Motor neuron (in vitro differentiated cells): Measurements from ENCODE around the gene PCED1A. TPM values are rescaled to one million over a fixed set of nuclear protein-coding genes. Genes with fewer than 3 reads are reported as not detected.
"Not testable (repeated sequence)": the region's sequence is repeated elsewhere in the genome, so short reads cannot be mapped to it uniquely, and the experiment has no call there.

ENCODE experiments used
- ATAC-seq, 8 experiments: fragments of 200-7000 bp; cut with Tn5 transposase; replicated peaks in 6 of 8; 2 replicates each; pipeline ENCODE4 v1.8.0; 2021; ENCODE audit warnings: mild to moderate bottlenecking in 8 of 8, moderate library complexity in 8 of 8
- H3K27ac ChIP-seq, 2 donors: fragments of 250-450 bp; sonication (Bioruptor Pico); 2 replicates each; pipeline ENCODE4 v1.9.0; 2021; ENCODE audit warnings: antibody characterized with exemption in 2 of 2, mild to moderate bottlenecking in 2 of 2, moderate library complexity in 1 of 2
- H3K4me1 ChIP-seq, 2 donors: fragments of 250-450 bp; sonication (Bioruptor Pico); replicated peaks in 1 of 2; 2 replicates each; pipeline ENCODE4 v1.6.1; 2021; ENCODE audit warnings: antibody characterized with exemption in 2 of 2, mild to moderate bottlenecking in 2 of 2, moderate library complexity in 1 of 2
- H3K4me3 ChIP-seq, 5 donors: fragments of 250-450 bp; sonication (Bioruptor Pico); 2 replicates each; pipeline ENCODE4 v1.9.0; 2021; ENCODE audit warnings: antibody characterized with exemption in 5 of 5, mild to moderate bottlenecking in 5 of 5, moderate library complexity in 4 of 5
- WGBS, 10 experiments: fragments of 450-650 bp; shearing (Covaris generic); methylation state at CpG; one replicate each; pipeline ENCODE4 v1.0.0; 2022; 5-methylcytosine and 5-hydroxymethylcytosine counted together
- in situ Hi-C, 9 experiments: fragments of 400-800 bp; cut with MboI; loops; one replicate each; pipeline ENCODE4 v1.15.0; 2021; ENCODE audit warnings: low sequenced_read_pairs in 9 of 9, low pct_unique_long_range_greater_than_20kb in 2 of 9; ENCODE audit not compliant: unreplicated experiment in 9 of 9
- total RNA-seq, 8 experiments: library from RNA; unstranded; fragments of 300-600 nt; gene quantifications; 2 replicates each; pipeline versions ENCODE4 v1.2.3 to v1.2.4, GENCODE V29; 2022

Gene PCED1A
- total RNA-seq, 8 experiments from 2014 or later: 24.5 to 49.6 (median 33.7) TPM

DNA sequence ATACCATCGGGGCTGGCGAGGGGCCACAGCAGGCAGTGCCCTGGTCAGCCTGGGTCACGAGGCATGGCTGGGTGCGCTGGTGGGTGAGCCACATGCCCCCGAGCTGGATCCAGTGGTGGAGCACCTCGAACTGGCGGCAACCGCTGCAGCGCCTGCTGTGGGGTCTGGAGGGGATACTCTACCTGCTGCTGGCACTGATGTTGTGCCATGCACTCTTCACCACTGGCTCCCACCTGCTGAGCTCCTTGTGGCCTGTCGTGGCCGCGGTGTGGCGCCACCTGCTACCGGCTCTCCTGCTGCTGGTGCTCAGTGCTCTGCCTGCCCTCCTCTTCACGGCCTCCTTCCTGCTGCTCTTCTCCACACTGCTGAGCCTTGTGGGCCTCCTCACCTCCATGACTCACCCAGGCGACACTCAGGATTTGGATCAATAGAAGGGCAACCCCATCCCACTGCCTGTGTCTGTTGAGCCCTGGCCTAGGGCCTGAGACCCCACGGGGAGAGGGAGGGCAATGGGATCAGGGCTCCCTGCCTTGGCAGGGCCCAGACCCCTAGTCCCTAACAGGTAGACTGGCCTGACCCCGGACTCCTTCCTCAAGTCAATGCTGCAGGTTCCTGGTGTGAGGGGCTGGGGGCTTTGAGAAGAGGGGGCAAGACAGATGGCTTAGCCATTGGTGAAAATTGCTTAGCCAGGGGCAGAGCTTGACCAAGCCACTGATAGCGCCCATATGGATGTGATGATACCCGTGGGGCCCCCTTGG is 23.7 kb downstream of the PCED1A start:
- no peaks in the 10 kb centered on the region for H3K4me1 ChIP-seq
- no peak overlapping the region for H3K4me3 ChIP-seq
- peak in 1 of 8 experiments; percentile 10 for ATAC-seq
- no peak overlapping the region for H3K27ac ChIP-seq
- 40 to 100% (median 87%) methylated on average over 1 to 4 of the region's 20 CpGs; no CpG with 5 or more reads in 6 of the 10 experiments for WGBS, 10 experiments
- in situ Hi-C loops: no loop called here

DNA sequence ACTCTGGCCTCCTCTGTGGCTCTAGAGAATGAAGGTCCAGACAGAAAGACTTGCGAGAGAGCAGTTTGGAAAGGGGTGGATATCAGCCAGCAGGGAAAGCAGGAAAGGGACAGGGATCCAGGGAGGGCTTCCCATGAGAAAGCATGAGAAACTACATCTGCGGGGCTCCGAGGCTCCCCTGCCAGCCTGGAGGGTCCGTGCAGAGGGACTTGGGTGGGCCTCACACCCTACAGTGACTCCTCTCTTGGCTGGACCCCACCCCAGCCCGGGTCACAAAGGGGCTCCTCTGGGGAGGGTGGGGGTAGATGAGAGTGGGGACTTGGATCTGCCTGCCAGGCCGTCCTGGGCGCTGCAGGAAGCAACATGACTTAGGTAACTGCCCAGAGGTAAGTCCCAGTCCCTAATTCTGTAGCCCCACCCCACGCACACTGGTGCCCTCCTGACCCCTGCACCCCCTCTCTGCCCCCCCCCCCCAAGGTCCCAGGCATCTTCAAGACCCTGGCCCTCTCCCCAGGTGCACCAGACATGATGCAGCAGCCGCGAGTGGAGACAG is 24.3 kb downstream of the PCED1A start, which contains the start of gene TMEM239:
Gene TMEM239, plus strand, starts transcription at position 335 of the 553 bp plus-strand sequence. Its CDS starts 191 bp downstream, at position 526.
- in situ Hi-C loops: no loop called here
- Histone ChIP-seq H3K4me1 (no peaks in the 10 kb centered on the region), H3K4me3 (no peak within 1 kb of the TSS)

DNA sequence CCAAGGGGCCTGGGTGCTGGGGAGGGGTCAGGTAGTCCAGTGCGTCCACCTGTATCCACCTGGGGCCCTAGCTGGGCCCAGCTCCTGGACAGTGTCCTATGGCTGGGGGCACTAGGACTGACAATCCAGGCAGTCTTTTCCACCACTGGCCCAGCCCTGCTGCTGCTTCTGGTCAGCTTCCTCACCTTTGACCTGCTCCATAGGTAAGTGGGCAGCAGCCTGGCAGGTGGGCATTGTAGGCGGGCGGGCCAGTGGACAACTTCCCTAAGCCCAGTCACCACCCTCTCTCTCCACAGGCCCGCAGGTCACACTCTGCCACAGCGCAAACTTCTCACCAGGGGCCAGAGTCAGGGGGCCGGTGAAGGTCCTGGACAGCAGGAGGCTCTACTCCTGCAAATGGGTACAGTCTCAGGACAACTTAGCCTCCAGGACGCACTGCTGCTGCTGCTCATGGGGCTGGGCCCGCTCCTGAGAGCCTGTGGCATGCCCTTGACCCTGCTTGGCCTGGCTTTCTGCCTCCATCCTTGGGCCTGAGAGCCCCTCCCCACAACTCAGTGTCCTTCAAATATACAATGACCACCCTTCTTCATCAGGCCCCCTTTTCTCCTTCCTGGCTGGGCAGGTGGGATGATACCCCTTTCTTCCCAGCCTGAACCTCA is 25.1 kb downstream of the PCED1A start:
- no peak overlapping the region for H3K27ac ChIP-seq
- H3K4me3 ChIP-seq: no peak overlapping the region
- ATAC-seq: no peak
- no peaks in the 10 kb centered on the region for H3K4me1 ChIP-seq
- in situ Hi-C loops: no loop called here
- WGBS, 10 experiments: 56 to 100% (median 66%) methylated on average over 1 to 4 of the region's 8 CpGs; no CpG with 5 or more reads in 5 of the 10 experiments

More for the DNA sequence above, 24.3 kb downstream of the PCED1A start, which contains the start of gene TMEM239:
- H3K27ac ChIP-seq: no peak within 1 kb of the TSS
- WGBS, 10 experiments: 80% methylated on average over 1 of the region's 10 CpGs; no CpG with 5 or more reads in 8 of the 10 experiments
- ATAC-seq: no peak

DNA sequence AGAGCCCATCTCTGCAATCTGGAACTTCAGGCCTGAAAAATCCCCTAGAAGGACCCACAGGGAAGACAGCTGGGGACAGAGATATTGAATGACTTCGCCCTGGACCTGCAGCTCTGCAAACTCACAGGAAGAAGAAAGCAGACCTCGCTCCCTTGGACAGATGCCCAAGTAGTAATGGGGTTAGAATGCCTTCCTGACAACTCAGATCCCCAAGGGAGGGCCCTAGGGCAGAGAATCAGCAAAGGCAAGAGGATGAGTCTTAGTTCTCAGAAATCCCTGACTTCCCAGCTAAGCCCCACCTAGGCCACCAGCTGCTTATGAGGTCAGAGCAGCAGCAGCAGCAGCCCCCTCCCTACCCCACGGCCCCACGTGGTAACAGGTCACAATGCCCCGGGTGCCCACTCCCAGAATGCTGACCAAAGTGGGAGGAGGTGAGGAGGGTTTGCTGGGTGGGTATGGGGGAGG is 25.8 kb downstream of the PCED1A start, which contains the start of gene C20orf141:
Gene C20orf141, plus strand, starts transcription at position 401 of the 465 bp plus-strand sequence. CDS start 198 bp downstream, outside the sequence.
- no peaks in the 10 kb centered on the region for H3K4me1 ChIP-seq
- peak in 3 of 8 experiments; percentile 94 to 96 (median 96) for ATAC-seq
- no peak within 1 kb of the TSS for H3K27ac ChIP-seq
- 0 to 40% (median 20%) methylated on average over 1 to 5 of the region's 5 CpGs; no CpG with 5 or more reads in 7 of the 10 experiments for WGBS, 10 experiments
- in situ Hi-C loops: no loop called here
- no peak within 1 kb of the TSS for H3K4me3 ChIP-seq

DNA sequence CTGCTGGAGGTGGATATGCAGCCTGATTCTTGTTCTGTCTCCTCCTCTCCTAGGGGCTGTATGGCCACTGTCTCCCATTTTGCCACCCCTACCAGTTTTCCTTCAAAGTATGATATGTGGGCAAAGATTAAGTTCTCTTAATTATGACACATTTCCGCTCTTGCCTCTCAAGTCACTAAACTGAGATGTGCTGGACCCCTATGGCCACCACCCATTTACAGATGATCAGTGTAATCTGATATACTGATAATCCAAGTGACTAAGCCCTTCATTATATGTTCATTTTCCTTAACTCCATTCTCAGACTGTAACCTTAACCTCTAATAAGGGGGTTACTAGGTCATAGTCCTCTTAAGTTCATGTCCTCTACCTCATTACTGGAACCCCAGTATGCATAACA is 26.4 kb downstream of the PCED1A start:
- WGBS, 10 experiments: 44 to 100% (median 80%) methylated on average over 1 of the region's 1 CpG; no CpG with 5 or more reads in 7 of the 10 experiments
- ATAC-seq: peak in 3 of 8 experiments; percentile 16 to 46 (median 31)
- H3K4me1 ChIP-seq: no peaks in the 10 kb centered on the region
- H3K27ac ChIP-seq: no peak overlapping the region
- H3K4me3 ChIP-seq: no peak overlapping the region
- in situ Hi-C loops: no loop called here

DNA sequence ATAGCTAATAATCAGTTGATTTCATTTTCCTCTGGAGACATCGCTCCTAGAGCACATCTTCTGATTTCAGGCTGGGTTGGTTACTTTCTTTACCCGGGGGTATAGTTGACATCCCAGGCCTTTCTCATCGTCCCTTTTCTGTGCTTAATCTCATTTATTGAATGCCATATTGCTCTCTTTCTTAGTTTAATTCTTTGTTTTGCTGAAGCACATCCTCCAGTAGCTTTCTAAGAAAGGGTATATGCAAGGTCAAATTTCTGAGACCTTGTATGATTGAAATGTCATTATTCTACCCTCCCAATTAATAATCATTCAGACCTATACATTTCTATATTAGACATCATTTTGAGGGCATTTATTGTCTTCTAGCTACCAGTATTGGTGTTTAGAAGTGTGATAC is 28.3 kb downstream of the PCED1A start:
- Histone ChIP-seq H3K27ac (no peak overlapping the region), H3K4me3 (no peak overlapping the region), H3K4me1 (no peaks in the 10 kb centered on the region)
- ATAC-seq: no peak
- in situ Hi-C loops: no loop called here
- 0 to 85% (median 54%) methylated on average over 1 to 3 of the region's 3 CpGs; no CpG with 5 or more reads in 2 of the 10 experiments for WGBS, 10 experiments

DNA sequence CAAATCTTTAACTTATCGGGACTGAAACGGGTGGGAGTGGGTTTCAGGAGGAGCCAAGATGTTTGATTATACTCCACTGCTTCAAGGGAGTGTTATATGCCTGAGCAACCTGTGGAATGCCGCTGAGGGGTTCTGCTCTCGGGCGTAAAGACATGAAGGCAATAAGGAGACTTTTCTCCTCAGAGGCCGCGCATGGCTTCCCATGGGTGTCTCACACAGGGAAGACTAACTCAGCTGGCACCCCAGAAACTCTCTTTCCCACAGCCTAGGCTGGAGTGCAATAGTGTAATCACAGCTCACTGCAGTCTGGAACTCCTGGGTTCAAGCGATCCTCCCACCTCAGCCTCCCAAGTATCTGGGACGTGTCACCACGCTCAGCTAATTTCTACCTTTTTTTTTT is 30.8 kb downstream of the PCED1A start:
- WGBS, 10 experiments: 60 to 100% (median 83%) methylated on average over 1 to 8 of the region's 10 CpGs; no CpG with 5 or more reads in 1 of the 10 experiments
- H3K27ac ChIP-seq: no peak overlapping the region
- in situ Hi-C loops: no loop called here
- ATAC-seq: no peak
- H3K4me3 ChIP-seq: no peak overlapping the region
- H3K4me1 ChIP-seq: no peaks in the 10 kb centered on the region

DNA sequence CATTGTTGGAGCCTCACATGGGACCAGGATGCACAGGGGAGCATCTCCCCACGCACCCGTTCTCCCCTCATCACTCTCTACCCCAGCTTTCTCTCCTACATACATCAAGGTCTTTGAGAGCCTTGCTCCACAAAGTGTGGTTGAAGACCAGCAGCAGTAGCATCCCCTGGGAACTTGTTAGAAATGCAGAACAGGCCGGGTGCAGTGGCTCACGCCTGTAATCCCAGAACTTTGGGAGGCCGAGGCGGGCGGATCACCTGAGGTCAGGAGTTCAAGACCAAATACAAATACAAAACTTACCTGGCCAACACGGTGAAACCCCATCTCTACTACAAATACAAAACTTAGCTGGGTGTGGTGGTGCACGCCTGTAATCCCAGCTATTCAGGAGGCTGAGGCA is 32.5 kb downstream of the PCED1A start:
- WGBS, 10 experiments: 0 to 90% (median 60%) methylated on average over 1 to 2 of the region's 9 CpGs; no CpG with 5 or more reads in 5 of the 10 experiments
- in situ Hi-C loops, H3K4me3 ChIP-seq, H3K4me1 ChIP-seq, H3K27ac ChIP-seq, ATAC-seq: not testable (repeated sequence)

DNA sequence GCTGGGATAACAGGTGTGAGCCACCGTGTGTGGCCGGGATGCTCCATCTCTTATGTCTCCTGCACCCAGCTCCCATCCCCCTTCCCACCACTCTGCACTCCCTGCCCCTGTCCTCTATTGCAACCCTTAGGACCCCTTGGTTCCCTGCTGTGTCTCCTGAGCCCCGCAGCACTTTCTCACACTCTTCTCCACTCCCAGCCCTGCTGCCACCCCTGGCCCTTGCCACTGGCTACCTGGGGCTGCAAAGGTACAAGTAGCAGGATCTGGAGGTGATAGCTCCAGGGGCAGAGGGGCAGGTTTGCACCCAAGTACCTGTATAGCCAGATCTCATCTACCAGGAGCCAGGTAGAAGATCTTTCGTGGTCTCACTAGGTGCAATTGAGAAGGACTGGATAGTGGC is 33.4 kb downstream of the PCED1A start:
- Histone ChIP-seq H3K4me3 (no peak overlapping the region), H3K27ac (no peak overlapping the region), H3K4me1 (no peaks in the 10 kb centered on the region)
- in situ Hi-C loops: no loop called here
- WGBS, 10 experiments: 40 to 80% (median 55%) methylated on average over 1 to 2 of the region's 4 CpGs; no CpG with 5 or more reads in 6 of the 10 experiments
- ATAC-seq: no peak

DNA sequence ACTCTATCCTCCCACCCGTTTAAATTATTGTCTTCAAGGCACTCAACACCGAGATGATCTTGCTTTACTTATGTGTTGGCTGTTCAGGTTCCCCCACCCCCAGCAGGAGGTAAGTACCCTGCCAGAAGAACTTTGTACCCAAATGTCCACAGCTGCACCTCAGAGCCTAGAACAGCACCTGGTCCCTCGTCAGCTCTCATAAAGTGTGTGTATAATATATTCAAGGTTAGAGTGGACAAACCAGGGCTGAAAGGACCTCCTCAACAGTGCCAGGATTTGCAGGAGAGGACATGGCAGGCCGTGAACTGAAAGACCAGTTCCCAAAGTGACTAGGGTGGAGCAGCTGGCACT is 34.1 kb downstream of the PCED1A start:
- 20 to 71% (median 42%) methylated on average over 1 to 4 of the region's 4 CpGs; no CpG with 5 or more reads in 2 of the 10 experiments for WGBS, 10 experiments
- Histone ChIP-seq H3K4me1 (no peaks in the 10 kb centered on the region), H3K4me3 (no peak overlapping the region), H3K27ac (no peak overlapping the region)
- in situ Hi-C loops: no loop called here
- no peak for ATAC-seq

DNA sequence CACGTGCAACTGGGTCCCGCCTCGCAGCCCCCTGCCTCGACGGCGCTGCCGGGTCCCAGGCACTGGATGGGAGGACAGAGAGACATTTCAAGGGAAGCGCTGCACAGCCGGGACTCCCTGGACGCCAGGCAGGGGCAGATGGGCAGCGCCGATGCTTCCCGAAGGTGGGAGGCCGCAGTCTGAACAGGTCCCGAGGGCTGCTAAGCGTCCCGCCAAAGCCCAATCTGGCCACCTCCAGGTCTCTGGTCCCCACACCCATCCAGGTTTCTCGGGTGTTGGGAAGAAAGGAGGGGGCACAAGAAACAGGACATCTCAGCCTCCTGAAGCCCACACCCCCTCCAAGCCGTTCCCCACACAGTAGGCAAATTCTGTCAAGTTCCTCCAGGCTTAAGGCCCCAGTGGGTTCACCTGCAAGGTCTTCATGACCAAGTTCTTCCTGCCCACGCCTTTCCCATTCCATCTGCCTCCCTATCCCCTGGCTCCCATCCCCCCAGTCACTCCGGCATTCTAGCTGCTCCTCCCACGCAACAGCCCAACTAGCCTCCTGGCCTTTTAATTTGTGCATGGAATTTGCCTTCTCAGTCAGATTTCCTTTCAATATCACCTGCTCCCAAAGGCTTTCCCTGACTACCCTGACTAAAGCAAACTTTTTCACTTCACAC is 34.6 kb downstream of the PCED1A start:
- Histone ChIP-seq H3K4me3 (no peak overlapping the region), H3K27ac (no peak overlapping the region), H3K4me1 (no peaks in the 10 kb centered on the region)
- no peak for ATAC-seq
- WGBS, 10 experiments: 13 to 70% (median 32%) methylated on average over 1 to 12 of the region's 22 CpGs; no CpG with 5 or more reads in 2 of the 10 experiments
- in situ Hi-C loops: no loop called here

DNA sequence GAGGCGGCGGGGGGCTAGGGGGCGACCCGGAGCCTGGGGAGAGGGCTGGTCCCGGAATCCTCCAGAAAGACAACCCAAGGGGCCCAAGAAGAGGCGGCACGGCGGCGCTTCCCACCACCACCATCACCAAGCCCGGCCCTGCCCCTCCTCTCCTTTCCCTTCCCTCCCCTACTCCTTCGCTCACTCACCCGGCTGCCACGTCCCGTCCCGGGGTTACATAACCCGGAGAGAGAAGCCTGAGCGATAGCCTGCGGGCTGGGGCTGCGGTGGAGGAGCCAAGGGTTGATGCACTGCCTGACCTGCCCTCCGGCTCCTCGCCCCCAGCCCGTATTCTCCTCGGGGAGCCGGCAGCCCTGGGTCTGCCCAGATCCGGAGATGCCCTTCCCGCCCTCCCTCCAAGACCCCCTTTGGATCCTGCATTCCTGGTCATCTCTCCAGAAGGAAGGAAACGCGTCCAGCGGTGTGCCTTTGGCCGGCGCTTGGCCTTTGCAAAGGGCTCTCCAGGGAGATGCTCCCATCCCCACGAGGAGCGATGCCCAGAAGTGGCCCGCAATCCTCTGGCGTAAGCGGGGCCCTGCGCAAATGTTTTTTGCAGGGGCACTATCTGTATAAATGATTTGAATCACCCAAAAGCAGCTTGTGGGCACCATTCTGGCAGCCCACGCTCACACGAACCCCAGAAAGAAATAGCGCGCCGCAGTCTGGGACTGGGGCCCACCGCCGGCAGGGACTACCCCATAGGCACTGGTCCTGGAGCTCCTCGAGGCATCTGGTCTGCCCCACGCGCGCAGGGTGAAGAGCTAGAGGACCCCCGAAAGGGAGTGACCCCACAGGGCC is 35.4 kb downstream of the PCED1A start:
- 0 to 23% (median 8%) methylated on average over 1 to 14 of the region's 49 CpGs; no CpG with 5 or more reads in 6 of the 10 experiments for WGBS, 10 experiments
- Histone ChIP-seq H3K4me3 (no peak overlapping the region), H3K27ac (no peak overlapping the region), H3K4me1 (no peaks in the 10 kb centered on the region)
- in situ Hi-C loops: no loop called here
- peak in 5 of 8 experiments; percentile 29 to 63 (median 36) for ATAC-seq
